Measurements from ENCODE around the gene EMC9. TPM values are rescaled to one million over a fixed set of nuclear protein-coding genes. Genes with fewer than 3 reads are reported as not detected.

EMC9 gene
- polyA plus RNA-seq, 1 donor = 19.2 TPM

DNA sequence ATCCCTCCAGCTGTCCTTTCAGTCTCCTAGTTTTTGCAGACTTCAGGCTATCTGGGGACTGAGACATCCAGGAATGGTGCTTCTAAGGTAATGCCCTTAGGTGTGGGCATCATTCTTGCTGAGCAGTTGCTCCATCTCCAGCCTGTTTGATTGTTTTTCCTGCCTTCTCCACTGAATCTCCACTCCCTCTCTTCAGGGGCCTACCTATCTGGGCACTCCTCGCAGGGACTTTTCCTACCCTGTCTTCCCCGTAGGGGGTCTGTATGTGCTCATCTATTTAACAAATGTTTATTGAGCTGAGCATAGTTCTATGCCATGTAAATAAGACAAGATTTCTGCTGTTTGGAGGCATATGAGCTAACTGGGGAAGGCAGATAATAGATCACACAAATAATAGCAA, 8.4 kb downstream of the EMC9 start:
- DNase-seq = no peak

DNA sequence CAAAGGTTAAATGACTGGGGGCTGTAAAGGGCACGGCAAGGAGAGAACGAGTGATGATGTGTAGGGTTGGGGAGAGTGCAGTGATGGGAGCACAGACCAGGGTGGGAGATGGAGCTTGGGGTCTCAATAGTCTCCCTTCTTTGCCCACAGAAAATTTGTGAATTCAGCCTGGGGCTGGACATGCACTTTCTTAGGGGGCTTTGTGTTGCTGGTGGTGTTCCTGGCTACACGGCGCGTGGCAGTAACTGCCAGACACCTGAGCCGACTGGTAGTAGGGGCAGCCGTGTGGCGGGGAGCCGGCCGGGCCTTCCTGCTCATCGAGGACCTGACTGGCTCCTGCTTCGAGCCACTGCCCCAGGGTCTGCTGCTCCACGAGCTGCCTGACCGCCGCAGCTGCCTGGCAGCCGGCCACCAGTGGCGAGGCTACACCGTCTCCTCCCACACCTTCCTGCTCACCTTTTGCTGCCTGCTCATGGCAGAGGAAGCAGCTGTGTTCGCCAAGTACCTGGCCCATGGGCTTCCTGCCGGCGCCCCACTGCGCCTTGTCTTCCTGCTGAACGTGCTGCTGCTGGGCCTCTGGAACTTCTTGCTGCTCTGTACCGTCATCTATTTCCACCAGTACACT, 9.2 kb downstream of the EMC9 start:
- DNase-seq = no peak

DNA sequence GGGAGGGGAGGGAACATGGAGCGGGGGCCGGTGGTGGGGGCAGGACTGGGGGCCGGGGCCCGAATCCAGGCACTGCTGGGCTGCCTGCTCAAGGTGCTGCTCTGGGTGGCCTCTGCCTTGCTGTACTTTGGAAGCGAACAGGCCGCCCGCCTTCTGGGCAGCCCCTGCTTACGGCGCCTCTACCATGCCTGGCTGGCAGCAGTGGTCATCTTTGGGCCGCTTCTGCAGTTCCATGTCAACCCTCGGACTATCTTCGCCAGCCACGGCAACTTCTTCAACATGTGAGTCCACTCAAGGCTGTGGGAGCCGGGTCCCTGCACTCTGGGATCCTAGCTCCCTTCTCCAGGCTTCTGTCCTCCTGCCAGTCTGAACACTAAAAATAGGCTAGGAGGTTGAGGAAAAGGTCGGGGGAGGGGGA, 9.8 kb downstream of the EMC9 start:
- no peak for DNase-seq

DNA sequence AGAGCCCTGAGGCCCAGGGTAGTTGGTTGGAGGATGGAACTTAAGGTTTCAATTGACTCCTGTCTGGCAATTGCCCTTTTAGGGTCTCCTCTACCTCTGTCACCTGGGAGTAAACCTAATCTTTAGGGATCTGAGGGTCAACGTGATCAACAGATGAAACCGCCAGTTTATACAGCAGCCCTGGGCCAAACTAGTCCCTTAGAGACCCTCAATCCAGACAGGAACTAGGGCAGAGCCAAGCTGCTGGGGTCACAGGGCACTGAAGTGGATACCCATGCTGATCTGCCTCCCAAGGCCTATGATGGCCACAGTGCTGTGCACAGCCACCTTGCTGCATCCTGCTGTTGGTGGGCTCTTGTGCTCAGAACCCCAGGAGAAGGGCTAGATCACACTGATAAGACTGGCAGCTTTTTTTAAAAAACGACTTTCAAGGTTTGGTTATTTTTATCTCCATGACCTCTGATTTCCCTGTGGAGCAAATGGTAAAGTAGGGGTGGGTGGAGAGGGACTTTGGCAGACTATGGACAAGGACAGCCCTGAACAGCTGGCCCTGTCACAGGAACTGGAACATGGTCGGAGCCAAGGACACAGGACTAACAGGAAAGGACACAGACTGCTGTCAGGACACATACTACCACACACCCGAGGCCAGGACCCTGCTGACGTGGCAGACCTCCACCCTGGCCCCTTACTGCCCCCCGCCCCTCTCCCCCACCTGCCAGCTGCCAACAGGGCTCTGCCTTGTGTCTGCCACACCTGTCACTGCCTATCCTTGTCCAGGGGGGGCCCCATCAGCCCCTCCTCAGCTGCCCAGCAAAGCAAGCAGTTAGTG, 10.5 kb downstream of the EMC9 start:
- no peak for DNase-seq

DNA sequence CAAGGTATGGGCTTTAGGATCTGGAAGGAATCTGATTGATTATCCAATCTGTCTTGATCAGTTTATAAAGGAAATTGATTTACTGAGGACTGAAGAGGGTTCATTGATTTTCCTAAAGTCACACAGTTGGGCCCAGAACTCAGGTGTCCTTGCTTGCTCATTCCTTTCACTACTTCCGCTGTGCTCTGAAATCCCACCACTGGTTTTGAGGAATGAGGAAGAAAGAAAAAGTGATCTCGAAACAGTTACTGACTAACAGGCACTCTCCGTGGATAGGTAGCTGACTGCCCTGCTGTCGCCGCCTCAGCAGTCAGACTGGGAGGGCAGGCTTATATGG, 11.0 kb downstream of the EMC9 start, which contains the start of gene FITM1:
Gene FITM1, plus strand, starts transcription at position 280 of the 337 bp plus-strand sequence. CDS start 905 bp downstream, outside the sequence.
- no peak for DNase-seq

DNA sequence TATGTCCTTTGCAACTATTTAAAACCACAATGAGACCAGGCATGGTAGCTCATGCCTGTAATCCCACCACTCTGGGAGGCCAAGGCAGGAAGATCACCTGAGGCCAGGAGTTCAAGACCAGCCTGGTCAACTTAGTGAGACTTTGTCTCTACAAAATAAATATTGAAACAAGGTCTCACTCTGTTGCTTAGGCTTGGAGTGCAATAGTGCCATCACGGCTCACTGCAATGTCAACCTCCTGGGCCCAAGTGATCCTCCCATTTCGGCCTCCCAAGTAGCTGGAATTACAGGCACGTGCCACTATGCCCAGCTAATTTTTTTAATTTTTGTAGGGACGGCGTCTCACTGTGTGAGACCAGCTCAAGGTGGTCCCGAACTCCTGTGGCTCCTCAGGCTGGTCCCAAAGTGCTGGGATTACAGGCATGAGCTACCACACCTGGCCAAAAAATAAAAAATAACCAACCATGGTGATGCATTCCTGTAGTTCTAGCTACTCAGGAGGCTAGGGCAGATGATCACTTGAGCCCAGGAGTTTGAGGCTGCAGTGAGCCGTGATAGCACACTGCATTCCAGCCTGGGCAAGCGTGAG, 11.9 kb downstream of the EMC9 start:
- no peak for DNase-seq

DNA sequence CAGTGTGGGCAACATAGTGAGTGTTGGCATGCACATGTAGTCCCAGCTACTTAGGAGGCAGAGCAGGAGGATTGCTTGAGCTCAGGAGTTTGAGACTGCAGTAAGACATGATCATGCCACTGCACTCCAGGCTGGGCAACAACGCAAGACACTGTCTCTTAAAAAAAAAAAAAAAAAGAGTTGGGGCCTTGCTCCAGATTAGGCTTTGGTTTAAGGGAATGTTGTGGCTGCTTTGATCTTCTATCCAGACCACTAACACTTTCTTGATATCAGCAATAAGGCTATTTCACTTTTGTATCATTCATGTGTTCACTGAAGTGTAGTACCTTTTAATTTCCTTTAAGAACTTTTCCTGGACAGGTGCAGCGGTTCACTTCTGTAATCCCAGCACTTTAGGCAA, 13.7 kb downstream of the EMC9 start:
- no peak for DNase-seq

DNA sequence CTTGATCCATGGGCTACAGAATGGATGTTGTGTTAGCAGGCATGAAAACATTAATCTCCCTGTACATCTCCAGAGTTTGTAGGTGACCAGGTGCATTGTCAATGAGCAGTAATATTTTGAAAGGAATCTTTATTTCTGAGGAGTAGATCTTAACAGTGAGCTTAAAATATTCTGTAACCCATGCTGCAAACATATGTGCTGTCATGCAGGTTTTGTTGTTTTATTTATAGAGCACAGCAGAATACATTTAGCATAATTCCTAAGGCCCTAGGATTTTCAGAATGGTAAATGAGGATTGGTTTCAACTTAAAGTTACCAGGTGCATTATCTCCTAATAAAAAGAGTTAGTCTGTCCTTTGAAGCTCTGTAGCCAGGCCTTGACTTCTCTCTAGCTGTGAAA, 14.5 kb downstream of the EMC9 start:
- no peak for DNase-seq

DNA sequence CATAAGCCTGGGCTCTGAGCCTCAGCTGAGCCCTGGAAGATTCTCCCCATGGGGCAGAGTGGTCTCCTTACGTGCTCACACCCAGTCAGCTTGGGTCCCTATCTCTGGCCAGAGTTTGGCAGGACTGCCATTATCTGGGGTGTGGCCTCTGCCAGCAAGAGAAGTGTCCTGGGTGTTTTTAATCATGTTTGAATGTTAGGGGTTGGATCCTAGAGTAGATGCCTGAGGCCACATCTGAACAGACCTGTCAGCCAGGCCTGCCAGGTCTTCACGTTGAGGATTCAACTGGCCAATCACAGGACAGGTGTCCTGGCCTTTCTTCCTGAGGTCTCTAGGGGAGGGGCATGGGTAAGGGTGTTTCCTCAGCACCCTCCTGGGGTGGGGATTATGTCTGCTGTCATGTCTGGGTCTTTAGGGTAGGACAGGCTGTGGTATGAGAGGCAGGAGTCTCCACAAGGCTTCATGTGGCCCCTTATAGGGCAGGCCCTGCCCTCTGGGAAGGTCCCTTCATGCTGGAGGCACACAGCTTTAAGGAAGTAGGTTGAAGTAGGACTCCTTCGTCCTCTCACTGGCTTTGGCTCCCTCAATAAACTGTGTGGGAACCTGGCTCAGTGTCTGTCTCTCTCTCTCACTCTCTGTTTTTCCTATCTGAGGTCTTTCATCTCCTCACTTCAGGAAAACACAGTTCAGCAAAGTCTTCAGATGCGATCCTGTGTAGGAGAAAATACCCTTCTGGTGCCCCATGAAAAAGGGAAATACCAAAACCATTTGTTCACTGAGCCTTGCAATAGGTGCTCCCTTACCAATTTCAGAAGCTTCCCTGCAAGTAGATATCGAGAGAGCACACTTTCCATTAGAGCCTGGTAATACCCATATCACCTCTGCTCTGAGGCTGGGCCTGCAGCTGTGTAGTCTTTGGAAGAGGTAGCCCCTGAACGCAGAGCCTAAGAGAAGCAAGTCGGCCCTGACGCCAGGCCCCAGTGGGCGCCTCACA, 17.7 kb downstream of the EMC9 start:
- no peak for DNase-seq

DNA sequence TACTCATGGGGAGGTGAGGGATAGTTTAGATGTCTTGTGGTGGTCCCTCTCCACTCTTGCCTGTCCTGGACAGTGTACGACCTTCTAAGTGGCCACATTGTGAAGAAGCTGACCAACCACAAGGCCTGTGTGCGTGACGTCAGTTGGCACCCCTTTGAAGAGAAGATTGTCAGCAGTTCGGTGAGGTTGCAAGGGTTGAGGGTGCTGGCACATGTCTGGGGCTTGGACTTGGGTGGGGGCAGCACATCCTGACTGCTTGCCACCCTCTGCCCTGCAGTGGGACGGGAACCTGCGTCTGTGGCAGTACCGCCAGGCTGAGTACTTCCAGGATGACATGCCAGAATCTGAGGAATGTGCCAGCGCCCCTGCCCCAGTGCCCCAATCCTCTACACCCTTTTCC, 18.5 kb downstream of the EMC9 start:
- DNase-seq = no peak

DNA sequence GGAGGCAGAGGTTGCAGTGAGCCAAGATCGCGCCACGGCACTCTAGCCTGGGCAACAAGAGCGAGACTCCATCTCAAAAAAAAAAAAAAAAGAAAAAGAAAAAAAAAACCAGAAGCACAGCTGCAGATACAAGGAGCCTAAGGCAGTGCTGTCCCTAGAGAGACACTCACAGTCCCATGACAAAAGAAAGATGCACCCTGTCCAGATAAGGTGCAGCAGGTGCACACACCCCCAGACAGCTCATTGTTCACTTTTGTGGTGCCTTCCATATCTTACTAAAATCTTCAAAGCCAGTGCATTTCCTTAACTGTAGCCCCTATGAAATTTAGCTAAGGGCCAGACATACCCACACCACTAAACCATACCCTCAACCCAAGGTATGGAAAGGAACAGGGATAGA, 19.0 kb downstream of the EMC9 start:
- no peak for DNase-seq

DNA sequence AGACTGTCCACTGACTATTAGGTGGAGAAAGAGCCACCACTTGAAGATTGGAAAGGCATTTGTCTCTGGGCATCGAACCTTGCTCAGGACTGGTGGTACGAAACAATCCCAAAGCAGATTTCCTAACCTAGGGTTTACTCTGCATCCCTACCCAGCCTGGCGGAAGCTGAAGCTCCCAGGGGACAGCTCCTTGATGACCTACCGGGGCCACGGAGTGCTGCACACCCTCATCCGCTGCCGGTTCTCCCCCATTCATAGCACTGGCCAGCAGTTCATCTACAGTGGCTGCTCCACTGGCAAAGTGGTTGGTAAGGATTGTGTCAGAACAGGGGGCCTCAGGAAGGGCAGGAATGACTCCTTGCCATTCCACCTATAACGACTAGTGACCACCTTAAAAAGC, 20.2 kb downstream of the EMC9 start:
- DNase-seq = no peak

DNA sequence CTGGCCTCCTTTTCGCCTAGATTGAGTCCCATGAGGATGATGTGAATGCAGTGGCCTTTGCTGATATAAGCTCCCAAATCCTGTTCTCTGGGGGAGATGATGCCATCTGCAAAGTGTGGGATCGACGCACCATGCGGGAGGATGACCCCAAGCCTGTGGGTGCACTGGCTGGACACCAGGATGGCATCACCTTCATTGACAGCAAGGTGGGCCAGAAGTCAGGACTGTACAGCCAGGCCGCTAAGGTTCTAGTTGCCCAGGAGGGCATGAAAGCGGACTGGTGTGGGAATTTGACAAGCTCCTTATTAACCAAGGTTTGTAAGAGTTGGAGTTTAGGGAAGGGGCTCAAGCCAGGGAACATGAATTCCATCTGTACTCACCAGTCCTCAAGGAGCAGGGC, 21.7 kb downstream of the EMC9 start:
- DNase-seq = no peak

DNA sequence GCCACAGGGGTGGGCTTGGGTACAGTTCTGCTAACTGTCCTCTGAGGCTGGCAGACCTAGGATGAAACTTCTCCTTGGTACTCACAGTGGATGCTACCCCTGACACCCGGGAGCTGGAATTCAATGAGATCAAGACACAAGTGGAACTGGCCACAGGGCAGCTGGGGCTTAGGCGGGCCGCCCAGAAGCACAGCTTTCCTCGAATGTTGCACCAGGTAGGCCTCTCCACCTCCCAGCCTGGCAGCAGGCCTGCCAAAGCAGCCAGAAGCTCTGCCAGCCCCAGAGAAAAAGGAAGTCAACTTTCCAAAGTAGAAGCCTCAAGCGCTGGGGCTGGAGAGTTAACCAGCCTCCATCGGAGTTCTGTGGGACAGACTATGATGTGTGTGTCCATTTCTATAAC, 24.2 kb downstream of the EMC9 start:
- DNase-seq = no peak

DNA sequence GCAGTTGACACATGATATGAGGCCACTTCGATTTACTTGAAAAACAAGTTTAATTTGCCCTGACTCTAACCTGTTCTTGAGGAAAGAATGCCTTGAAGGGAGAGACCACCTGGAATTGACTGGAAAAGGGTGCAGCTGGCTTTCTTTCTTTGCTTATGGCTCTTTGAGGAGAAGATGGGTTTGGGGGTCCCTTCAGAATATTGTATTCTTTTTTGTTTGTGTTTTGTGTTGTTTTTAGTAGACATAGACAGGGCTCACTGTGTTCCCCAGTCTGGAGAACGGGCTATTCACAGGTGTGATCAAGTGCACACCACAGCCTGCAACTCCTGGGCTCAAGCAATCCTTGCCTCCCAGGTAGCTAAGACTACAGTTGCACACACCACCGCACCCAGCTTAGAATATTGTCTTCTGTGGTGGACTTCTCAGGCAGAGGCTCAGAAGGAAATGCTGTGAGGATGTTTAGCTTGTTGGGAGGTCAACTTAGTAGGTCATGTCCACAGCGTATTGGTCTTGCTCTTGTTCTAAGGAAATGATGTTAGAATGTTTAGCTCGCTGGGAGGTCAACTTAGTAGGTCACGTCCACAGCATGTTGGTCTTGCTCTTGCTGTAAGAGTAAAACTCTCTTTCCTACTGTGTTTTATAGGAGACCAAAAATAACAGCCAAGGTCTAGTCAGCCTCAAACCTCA, 25.1 kb downstream of the EMC9 start:
- DNase-seq = no peak

DNA sequence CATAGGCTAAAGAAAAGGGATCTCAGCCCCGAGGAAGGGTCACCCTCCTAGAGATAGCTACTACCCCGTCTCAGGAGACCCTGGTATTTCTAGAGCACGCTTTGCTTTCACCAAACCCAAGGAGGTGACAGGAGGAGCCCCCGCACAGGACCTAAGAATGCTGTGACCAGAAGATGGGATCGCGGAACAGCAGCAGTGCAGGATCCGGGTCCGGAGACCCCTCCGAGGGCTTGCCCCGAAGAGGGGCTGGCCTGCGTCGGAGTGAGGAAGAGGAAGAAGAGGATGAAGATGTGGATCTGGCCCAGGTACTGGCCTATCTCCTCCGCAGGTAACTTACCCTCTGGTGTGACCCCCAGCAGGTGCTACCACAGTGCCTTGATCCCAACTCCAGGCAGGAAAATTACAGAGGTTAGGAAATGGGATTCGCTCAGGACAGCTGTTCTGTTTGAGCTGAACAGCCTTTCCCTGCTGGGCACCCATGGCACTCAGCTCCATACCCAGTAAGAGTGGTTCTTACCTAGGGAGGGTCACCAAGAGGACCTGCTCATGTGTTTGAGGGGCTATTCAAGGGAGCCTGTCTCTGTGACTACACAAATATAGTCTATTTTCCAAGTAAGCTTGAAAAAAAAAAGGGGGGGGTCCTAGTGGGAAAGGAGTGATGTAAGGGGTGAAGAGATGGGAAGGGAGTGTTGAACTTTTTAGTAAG, 25.8 kb downstream of the EMC9 start:
- DNase-seq = no peak

DNA sequence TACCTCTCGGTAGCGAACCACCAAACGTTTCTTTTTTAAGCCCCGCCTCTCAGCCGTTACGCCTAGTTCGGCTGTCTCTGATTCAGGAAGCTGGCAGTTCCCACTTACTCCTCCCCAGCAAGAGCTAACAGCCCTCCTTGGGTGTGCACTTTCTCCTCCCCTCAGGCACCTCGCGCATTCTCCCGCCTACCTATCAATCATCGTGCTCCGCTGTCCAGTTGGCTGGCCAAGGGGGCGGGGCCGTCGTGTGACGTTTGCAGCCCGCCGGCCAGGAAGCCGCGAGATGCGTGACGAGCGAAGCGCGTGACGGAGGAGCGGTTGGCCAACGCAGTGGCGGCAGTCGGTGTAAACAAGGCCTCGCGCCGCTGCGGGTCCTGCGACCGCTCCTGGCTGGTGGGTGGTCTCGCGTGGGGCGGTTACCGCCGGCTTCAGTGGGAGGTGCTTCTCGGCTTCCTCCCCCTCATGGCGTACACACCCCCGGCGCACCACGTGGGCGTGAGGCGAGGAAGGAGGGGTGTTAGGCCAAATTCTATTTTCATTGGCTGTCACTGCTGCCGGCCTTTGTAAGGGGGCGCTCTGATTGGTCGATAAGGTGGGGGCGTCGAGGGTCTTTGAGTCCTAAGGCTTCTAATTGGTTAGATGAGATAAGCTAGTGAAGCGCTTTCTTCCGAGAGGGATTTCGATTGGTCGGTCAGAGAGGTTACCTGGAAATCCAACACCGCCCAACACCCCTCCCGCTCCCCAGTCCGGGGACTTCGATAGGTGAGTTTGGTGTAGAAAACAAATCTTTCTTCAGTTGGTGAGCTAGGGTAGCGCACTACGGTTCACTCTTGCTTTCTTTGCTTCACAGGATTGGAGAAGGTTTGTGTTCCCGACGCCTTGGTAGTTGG, 26.6 kb downstream of the EMC9 start, which contains the start of the genes DCAF11 and NRL:
Gene DCAF11, plus strand, starts transcription at position 246 of the 890 bp plus-strand sequence. CDS start 818 bp downstream, outside the sequence.
Gene NRL, minus strand, starts transcription at position 418 of the 890 bp plus-strand sequence. CDS start 32,101 bp downstream, outside the sequence.
- DNase-seq = peak; percentile 100

DNA sequence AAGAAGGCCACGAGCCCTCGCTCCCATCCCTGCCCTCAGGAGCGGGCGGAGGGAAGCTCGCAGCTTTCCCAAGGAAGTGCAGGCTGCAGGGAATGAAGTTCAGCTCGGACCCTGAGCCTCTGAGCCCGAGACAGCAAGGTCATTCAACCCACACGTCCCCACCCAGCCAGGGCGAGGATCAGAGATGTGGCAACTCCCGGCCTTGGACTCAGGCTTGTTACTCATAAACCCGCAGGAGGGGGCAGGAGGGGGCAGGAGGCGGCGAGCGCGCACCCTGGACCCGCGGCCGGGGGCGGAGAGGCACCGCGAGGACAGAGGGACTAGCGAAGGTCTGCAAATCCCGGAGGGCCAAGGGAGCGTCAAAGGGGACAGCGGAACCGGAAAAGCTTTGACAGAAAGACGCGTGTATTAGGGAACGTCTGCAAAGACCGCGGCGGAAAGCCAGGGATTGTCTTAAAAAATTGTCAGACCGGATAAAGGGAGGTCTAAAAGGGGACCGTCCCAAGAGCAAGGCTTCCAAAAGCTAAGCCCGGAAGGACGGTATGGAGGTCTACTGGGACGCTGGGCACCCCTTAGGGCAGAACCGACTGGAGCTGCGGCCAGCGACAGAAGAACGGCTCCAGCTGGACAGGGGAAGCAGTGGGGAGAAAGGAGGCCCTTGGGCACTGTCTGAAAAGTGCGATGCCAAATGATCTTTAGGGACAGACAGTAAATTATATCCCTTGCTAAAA, 27.4 kb downstream of the EMC9 start:
- peak; percentile 85 for DNase-seq

DNA sequence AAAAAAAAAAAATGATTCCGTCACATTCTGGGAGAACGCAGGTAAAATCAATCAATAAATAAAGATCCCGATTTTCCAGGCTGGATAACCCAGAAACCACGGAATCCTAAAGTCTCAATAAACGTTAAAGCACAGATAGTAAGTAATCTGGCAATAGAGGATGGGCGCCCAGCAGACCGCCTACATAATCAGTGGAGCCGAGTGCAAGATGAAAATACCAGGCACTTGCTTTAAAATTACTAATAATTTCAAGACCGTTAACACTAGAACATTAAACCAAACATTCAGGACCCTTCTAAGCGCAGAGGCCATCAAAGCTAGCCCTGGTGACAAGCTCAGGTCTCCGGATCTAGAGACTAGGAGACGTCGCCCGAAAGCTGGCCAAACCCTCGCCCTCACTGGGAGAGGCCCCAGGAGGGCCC, 28.0 kb downstream of the EMC9 start:
- DNase-seq = no peak

Data from left kidney (tissue), 2 donors.